Activated CD4-positive, alpha-beta T cell treated with anti-CD3 and anti-CD28 coated beads, Interleukin-2, amount 50 U/mL, for 16 hours (primary cell): ENCODE data around the gene TMOD1.
"Not testable (repeated sequence)": the region's sequence is repeated elsewhere in the genome, so short reads cannot be mapped to it uniquely, and the experiment has no call there.

ENCODE experiments used
- DNase-seq: peaks from one replicate; pipeline ENCODE4 v3.0.0-alpha.2; 2020

The TMOD1 gene

DNA sequence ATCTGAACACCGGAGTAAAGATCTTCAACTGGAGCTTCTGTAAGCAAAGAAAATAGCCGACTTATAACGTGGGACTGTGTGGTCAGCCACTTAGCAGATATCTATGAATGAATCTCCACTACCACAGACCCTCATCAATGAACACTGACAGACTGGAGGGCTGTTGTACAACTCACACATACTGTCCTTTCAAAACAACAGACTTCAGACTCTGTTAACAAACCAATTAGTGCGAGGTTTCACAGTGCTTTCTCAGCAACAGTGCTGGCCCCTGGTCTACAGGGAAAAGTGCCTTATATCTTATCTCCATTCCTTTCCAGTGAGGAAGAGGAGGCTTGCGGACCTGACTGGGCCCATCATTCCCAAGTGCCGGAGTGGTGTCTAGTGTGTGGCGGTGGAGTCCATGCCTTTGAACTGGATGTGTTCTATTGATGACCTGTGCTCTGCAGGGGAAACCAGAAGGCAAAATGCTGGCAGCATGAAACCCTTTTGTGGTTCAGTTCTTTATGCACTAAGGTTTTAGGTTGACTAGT lies 97.9 kb downstream of the TMOD1 start:
- DNase-seq = no peak

GRCh38 chr9:97600531-97601227 lies 99.2 kb downstream of the TMOD1 start:
- DNase-seq = no peak

DNA sequence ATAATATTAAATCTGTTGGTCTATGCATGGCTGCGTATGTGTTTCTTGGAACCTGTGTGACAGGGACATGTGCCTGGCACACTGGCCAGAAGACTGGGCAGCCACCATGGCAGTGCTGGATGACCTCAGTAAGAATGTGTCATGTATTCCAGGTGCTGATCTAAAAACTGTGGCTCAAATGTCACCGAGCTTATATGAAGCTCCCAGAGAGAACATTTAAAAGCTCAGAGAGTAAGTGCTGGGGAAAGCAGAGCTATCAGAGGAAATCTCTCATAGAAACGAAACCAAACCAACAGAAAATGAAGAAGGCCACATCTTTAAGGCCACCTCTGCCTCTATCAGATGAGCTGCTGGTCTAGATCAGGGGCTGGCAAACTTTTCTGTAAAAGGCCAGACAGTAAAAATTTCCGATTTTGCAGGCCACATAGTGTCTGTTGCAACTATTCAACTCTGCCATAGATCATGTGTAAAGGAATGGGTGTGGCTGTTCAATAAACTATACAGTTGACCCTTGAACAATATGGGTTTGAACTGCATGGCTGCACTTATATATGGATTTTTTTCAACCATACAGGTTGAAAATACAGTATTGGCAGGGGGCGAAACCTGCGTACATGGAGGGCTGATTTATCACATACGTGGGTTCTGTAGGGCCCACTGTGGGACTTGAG lies 99.9 kb downstream of the TMOD1 start:
- no peak for DNase-seq

DNA sequence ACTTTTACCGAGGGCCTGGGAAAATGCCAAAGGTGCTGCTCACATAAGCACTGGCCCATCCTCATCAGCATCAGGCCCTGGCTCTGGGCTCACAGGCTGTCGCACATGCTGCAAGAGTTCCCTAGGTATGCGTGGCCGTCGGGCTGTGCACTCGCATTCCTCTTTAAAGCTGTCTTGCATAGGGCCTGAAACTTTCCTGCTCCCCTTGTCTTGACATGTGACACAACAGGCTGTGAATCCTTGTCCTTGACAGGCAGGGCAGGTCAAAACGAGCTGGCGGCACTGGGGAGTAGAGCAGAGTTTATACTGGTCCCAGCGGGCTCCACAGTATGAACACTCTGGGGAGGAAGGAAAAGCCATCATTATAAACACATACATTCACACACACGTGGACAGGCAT lies 101.0 kb downstream of the TMOD1 start:
- DNase-seq = no peak

GRCh38 chr9:97604901-97605645 lies 103.6 kb downstream of the TMOD1 start:
- DNase-seq = no peak

DNA sequence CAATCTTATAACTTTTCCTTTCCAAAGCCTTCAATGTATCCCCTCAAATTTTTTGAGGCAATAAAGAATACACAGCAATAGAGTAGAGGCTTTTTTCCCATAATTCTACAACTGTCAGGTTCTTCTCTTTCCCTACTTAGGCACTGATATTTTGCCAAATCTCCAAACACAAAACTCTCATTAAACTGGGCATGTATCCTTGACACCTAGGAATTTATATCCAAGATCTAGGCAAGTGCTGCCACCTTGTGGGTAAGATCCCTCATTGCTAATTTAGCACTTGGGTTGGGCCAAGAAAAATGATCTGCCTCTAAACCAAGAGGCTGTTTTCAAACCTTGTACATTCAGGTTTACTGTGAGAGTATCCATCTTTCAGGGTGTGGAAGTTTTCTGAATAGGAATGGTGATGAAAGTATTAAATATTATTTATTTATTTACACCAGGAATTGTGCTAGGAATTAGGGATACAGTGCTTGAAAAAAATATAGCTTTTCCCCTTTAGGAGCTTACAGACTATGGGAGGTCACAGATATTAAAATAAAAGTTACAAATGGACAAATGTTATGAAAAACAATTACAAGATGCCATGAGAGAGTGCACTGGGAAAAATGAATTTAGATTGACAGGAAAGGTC lies 114.1 kb downstream of the TMOD1 start:
- DNase-seq = peak; percentile 70

DNA sequence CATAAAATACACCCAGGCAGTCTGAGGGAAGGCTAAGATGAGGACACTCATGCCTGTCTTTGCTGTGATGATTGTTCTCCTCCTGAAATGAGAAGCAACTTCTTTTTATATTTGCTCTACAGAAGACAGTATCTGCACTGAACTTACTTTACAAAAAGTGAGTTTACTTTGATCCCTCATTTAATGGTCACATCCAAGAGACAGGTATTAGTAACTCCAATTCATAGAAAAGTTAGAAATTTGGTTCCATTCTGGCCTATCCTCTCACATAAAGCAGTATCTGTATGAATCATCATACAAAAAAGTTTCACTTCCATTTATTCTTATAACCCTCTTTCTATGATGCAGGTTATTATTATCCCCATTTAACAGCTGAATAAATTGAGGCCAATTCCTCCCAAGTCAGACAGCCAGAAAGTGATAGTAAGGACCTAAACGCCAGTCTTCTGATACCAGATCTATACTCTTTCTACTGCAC lies 116.5 kb downstream of the TMOD1 start:
- peak; percentile 55 for DNase-seq

- not testable (repeated sequence) for DNase-seq
Observed at GRCh38 chr9:97620063-97620462, 118.6 kb downstream of the TMOD1 start.

DNA sequence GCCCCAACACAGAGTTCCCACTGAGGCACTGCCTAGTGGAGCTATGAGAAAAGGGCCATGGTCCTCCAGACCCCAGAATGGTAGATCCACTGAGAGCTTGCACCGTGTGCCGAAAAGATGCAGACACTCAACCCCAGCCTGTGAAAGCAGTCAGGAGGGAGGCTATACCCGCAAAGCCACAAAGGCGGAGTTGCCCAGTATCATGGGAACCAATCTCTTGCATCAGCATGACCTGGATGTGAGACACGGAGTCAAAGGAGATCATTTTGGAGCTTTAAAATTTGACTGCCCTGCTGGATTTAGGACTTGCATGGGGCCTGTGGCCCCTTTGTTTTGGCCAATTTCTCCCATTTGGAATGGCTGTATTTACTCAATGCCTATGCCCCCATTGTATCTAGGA lies 121.0 kb downstream of the TMOD1 start:
- not testable (repeated sequence) for DNase-seq

- no peak for DNase-seq
Observed at GRCh38 chr9:97623946-97624345, 122.5 kb downstream of the TMOD1 start.

DNA sequence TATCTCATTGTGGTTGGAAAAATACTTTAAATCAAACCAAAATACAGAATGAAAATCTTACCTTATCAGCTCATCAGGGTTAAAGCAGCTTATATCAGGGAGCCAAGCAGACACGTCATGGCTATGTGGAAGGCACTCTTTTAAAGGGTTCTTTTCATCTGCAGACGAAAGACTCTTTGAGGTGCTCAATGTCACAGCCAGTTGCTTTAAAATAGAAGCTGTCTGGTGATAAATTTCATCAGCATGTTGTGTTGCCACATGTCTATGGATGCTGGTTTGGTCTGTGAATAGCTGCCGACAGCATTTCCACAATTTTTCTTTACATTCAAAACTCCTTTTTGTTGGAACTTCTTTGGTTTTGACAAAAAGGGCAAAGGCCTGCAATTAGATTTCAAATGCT lies 124.2 kb downstream of the TMOD1 start:
- DNase-seq = no peak

GRCh38 chr9:97627624-97628023 lies 126.2 kb downstream of the TMOD1 start:
- DNase-seq = no peak

DNA sequence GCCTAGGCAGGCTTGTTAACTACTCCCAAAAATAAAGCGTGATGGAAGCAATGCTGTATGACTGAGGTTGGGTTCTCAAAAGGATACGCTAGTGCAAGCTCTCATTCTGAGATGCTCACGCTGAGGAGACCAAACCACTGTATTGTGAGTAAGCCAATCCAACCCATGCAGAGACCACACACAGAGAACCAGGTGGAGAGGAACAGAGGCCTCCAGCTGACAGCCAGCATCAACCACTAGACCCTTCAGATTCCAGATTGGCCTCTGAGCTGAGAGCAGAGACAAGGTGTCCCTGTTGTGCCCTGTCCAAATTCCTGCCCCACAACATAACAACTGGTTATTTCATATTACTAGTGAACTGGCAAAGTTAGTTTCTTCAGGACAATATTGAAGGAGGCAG lies 127.2 kb downstream of the TMOD1 start:
- DNase-seq = no peak

DNA sequence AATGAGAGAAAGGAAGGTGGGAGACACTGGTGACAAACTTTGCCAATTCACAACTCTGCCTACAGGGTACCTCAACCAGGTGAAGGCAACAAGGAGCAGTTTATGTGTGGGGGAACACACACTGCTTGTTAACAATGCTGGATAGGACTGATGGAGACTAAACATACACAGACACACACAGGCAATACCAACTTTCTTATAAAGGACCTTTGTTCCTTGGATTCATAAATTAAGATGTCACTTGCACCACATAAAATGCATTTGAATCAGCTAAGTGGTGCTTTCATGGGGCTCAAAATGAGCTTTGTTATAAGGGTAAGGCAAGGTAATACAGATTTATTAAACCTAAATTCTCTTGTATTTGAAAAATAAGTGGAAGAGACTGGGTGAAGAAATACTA lies 127.7 kb downstream of the TMOD1 start:
- DNase-seq = no peak

GRCh38 chr9:97630591-97630990 lies 129.1 kb downstream of the TMOD1 start:
- DNase-seq = no peak

GRCh38 chr9:97632248-97632984 lies 130.9 kb downstream of the TMOD1 start:
- DNase-seq = no peak

- DNase-seq = peak; percentile 98
Observed at GRCh38 chr9:97632985-97633858, 131.8 kb downstream of the TMOD1 start, which contains the start of the genes NCBP1 and TSTD2. NCBP1 (plus strand) TSS chr9:97633821; CDS start chr9:97633882, 61 bp downstream. TSTD2 (minus strand) TSS chr9:97633368; CDS start chr9:97627562, 5,806 bp downstream.

DNA sequence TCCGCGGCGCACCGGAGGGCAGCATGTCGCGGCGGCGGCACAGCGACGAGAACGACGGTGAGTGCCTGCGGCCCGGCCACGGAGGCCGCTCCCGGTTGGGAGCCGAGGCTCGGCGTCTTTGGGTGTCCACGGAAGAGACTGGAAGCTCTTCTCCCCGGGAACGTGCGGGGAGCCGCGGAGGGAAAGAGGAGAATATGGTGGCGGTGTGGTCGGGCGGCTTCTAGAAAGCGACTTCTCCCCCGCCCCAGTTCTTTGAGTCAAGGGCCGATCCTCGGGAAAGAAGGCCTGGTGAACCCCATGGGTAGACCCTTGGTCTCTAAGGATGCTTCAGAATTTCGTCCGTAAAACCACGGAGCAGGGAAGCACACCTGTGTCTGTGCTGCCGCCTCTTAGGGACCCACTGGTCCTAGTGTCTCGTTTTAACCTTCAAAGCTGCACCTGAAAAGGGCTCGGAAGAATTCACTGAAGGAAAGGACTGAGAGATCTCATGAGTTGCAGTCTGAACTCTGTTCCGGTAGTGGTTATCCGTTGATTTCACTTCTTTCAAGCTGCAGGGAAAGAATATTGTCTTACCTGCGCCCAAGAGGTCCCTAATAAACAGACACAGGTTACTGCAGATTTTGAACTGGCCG lies 132.5 kb downstream of the TMOD1 start:
- DNase-seq = peak; percentile 16

DNA sequence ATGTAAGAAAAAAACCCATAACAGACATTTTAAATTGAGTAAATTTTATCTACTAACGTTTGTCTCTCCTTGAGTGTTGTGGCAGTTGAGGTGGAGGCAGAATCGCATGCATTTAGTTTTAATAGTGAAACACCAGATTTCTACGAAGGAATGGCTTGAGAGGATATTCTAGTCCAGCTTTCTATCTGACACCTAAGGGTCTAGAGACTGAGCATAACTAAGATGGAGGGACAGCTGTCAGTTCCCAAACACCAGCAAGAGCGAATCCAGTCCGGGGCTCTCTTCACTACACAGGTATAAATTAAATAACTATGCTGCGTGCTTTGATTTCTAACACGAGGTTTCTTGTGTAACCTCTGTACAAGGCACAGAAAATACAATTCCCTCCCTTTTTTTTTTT lies 133.6 kb downstream of the TMOD1 start:
- no peak for DNase-seq

GRCh38 chr9:97636903-97637302 lies 135.4 kb downstream of the TMOD1 start:
- no peak for DNase-seq

- no peak for DNase-seq
Observed at GRCh38 chr9:97638666-97639065, 137.2 kb downstream of the TMOD1 start.
